ENCODE data around the gene ARID1B.

The ARID1B gene

DNA sequence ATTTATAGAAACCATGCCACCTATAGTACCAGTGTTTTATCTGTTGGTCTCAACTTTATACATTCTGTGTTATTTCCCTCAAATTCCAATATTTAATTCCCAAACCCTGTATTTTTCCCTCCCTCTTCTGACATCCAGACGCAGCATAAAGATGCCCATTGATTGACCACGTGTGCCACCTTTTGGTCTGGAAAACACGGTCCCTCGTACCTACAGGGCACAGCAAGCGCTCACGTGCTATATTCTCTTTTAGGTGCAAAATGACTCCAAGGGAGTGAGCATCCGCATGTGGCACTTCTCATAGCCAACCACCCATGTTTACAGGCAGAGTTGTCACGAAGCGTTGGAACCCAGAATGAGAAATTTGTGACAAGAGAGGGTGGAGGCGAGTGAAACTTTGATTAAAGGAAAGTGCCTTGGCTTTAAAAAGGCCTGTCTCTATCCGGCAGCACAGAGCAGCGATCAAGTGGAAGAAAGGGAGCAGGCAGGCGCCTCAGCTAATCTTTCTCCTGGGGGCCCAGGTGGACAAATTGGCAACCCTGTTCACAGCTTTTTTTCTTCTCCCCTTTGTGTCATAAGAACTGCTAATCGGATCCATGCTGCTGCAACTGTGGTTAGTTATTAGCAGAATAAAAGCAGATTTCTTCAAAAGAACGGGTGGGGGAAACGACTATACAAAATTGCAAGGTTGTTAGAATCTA is 320.2 kb downstream of the ARID1B start:
- no peak for DNase-seq (ENCODE audit: low spot score)
- TF ChIP-seq, protein P1, sequence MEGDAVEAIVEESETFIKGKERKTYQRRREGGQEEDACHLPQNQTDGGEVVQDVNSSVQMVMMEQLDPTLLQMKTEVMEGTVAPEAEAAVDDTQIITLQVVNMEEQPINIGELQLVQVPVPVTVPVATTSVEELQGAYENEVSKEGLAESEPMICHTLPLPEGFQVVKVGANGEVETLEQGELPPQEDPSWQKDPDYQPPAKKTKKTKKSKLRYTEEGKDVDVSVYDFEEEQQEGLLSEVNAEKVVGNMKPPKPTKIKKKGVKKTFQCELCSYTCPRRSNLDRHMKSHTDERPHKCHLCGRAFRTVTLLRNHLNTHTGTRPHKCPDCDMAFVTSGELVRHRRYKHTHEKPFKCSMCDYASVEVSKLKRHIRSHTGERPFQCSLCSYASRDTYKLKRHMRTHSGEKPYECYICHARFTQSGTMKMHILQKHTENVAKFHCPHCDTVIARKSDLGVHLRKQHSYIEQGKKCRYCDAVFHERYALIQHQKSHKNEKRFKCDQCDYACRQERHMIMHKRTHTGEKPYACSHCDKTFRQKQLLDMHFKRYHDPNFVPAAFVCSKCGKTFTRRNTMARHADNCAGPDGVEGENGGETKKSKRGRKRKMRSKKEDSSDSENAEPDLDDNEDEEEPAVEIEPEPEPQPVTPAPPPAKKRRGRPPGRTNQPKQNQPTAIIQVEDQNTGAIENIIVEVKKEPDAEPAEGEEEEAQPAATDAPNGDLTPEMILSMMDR (IDR thresholded peaks at IDR 0.05; ENCODE audit: borderline replicate concordance, control extremely low read depth, extremely low read depth, insufficient read depth, missing control alignments) = no peak
- in situ Hi-C loops (cut with MboI; ENCODE audit: low sequenced_read_pairs, unreplicated experiment) = no loop called here

DNA sequence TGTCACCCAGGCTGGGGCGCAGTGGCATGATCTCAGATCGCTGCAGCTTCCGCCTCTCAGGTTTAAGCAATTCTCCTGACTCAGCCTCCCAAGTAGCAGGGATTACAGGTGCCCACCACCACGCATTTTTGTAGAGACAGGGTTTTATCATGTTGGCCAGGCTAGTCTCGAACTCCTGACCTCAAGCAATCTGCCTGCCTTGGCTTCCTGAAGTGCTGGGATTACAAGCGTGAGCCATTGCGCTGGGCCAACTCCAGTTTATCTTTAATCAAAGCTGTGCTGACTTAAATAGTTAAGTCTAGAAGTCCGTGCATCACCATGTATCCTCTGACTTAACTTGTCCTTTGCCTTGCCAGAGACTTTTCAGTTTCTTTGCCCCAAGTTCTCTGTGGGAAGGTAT is 321.8 kb downstream of the ARID1B start:
- in situ Hi-C loops (cut with MboI; ENCODE audit: low sequenced_read_pairs, unreplicated experiment) = no loop called here
- TF ChIP-seq, protein P1 (IDR thresholded peaks at IDR 0.05; ENCODE audit: borderline replicate concordance, control extremely low read depth, extremely low read depth, insufficient read depth, missing control alignments) = no peak
- no peak for DNase-seq (ENCODE audit: low spot score)

DNA sequence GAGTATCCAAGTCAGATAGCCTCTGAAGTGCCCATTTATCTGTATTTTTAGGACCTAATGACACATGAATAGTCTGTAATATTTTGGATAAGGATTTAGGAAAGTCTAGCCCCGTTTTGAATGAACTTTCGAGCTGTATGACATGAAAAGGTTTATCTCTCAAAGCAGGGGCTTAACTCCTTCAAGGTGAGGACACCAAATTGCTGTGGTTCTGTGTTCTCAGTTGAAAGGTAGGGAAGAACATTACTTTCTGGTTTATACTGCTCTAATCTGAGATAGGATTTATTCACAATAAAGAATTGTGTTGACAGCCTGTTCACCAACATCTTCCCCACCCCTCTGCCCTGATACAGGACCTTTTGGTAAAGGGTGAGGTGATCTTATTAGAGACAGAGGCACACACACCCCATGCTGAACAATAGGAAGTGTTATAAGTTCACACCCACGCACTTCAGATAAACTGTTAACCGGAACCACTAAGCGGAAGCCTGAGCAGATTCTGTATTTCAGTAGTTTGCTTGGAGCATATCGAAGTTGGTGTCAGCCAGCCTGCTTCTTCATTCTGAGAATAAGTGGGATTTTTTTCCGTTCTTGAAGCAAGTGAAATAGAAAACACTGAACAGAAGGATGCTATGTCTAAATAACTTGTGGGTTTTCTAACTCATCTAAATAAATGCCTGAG is 322.9 kb downstream of the ARID1B start:
- DNase-seq (ENCODE audit: low spot score) = peak; percentile 73
- TF ChIP-seq, protein P1 (IDR thresholded peaks at IDR 0.05; ENCODE audit: borderline replicate concordance, control extremely low read depth, extremely low read depth, insufficient read depth, missing control alignments) = no peak
- in situ Hi-C loops (cut with MboI; ENCODE audit: low sequenced_read_pairs, unreplicated experiment) = no loop called here

DNA sequence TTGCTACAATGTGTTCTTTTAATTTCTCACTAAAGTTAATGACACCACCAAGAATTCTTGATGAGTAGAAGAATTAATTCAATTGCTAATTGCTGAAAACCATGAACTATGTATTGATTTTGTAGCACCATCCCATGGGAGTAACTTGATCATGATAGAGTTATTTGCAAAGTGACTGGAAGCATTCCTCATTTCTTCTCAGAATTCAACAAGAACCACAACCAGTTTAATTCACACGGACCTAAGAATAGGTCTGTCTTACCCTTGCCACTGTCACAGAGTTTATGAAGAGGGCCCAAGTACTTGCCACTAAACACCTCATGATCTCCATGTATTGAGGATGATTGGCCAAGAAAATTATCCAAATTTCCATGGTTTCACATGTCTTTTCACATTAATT is 324.0 kb downstream of the ARID1B start:
- TF ChIP-seq, protein P1 (IDR thresholded peaks at IDR 0.05; ENCODE audit: borderline replicate concordance, control extremely low read depth, extremely low read depth, insufficient read depth, missing control alignments) = no peak
- DNase-seq (ENCODE audit: low spot score) = no peak
- in situ Hi-C loops (cut with MboI; ENCODE audit: low sequenced_read_pairs, unreplicated experiment) = no loop called here

DNA sequence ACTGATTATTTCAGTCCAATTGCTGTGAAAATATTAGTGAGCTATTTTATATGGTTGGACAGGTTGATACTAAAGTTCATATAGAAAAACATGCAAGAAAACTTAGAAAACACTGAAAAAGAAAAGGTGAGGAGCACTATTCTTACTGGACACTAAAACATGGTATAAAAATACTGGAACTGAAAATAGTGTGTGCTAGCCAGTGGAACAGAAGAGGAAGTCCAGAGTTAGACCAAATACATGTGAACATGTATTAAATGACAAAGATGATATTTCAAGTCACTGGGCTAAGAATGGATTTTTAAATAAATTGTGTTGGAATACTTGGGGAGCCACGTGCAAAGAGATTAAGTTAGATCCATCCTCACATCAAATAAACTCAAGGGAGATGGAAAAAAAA is 327.6 kb downstream of the ARID1B start:
- in situ Hi-C loops (cut with MboI; ENCODE audit: low sequenced_read_pairs, unreplicated experiment) = no loop called here
- TF ChIP-seq, protein P1 (IDR thresholded peaks at IDR 0.05; ENCODE audit: borderline replicate concordance, control extremely low read depth, extremely low read depth, insufficient read depth, missing control alignments) = no peak
- no peak for DNase-seq (ENCODE audit: low spot score)

DNA sequence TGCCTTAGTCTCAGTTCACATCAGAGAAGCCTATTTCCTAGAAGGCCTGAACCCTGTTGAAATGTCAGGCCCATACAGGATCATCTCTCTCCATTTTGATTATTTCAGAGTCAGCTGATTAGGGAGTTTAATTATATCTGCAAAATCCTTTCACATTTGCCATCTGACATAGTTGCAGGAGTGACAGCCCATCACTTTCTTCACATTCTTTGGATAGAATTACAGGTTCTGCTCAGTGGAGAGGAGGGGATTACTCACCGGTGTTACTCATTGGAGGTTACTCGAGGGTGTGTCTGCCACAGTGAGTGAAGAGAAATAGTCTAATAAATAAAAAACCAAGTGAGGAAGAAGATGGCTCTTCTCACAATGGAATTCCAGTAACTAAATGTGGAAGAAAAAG is 329.3 kb downstream of the ARID1B start:
- DNase-seq (ENCODE audit: low spot score) = no peak
- in situ Hi-C loops (cut with MboI; ENCODE audit: low sequenced_read_pairs, unreplicated experiment) = no loop called here
- TF ChIP-seq, protein P1 (IDR thresholded peaks at IDR 0.05; ENCODE audit: borderline replicate concordance, control extremely low read depth, extremely low read depth, insufficient read depth, missing control alignments) = no peak
